ENCODE data around the gene SSC4D. TPM values are rescaled to one million over a fixed set of nuclear protein-coding genes. Genes with fewer than 3 reads are reported as not detected.
A peak's percentile ranks its signal among the peaks of the same experiment; 100 is the strongest.

Gene SSC4D
- total and polyA plus RNA-seq, 9 of the 15 experiments (the other 6 are each of a cell fraction or from before 2014, with no cell fraction given), result 0.06 to 1.1 (median 0.85) TPM; not detected in 1

GRCh38 chr7:76397409-76398183, 11.9 kb downstream of the SSC4D start (continued):
- TF ChIP-seq GATA2 (CRISPR knock-in tag; IDR thresholded peaks at IDR 0.05) (no peak), ZNF407 (IDR thresholded peaks at IDR 0.05; ENCODE audit: low read depth) (no peak; the same call in 1 of the 2 replicates), ZNF274 (IDR thresholded peaks at IDR 0.05; ENCODE audit: borderline replicate concordance, low read depth, low read length) (no peak), ZNF140 (CRISPR knock-in tag; IDR thresholded peaks at IDR 0.05) (no peak), SNIP1 (IDR thresholded peaks at IDR 0.05; ENCODE audit: low read depth) (no peak), MAFG (tag; conservative IDR thresholded peaks at IDR 0.05) (no peak), STAG1 (CRISPR knock-in tag; IDR thresholded peaks at IDR 0.05; ENCODE audit: borderline replicate concordance) (no peak), TEAD2 (tag; IDR thresholded peaks at IDR 0.05) (no peak), TEAD1 (CRISPR knock-in tag; IDR thresholded peaks at IDR 0.05) (peak; percentile 52 to 90; a peak in 3 of 4 replicates), STAT5A (IDR thresholded peaks at IDR 0.05; ENCODE audit: borderline replicate concordance, low read length) (no peak), SOX6 (IDR thresholded peaks at IDR 0.05) (no peak), PTRF (tag; IDR thresholded peaks at IDR 0.05) (no peak), ZNF134 (CRISPR knock-in tag; conservative IDR thresholded peaks at IDR 0.05) (no peak), ZC3H4 (CRISPR knock-in tag; IDR thresholded peaks at IDR 0.05; ENCODE audit: borderline replicate concordance) (no peak), EZH2 (IDR thresholded peaks at IDR 0.05; ENCODE audit: borderline replicate concordance, low read depth, low read length) (no peak), YY1 (IDR thresholded peaks at IDR 0.05; ENCODE audit: borderline replicate concordance in 1 of 3, control insufficient read depth in 1 of 3, extremely low read depth in 1 of 3, insufficient read depth in 3 of 3, insufficient read length in 1 of 3, insufficient replicate concordance in 2 of 3, low read depth in 1 of 3, low read length in 2 of 3) (peak; percentile 57 to 91 (median 86)), ZNF699 (CRISPR knock-in tag; IDR thresholded peaks at IDR 0.05; ENCODE audit: insufficient replicate concordance) (no peak)
- TF ChIP-seq, protein P1, sequence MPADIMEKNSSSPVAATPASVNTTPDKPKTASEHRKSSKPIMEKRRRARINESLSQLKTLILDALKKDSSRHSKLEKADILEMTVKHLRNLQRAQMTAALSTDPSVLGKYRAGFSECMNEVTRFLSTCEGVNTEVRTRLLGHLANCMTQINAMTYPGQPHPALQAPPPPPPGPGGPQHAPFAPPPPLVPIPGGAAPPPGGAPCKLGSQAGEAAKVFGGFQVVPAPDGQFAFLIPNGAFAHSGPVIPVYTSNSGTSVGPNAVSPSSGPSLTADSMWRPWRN (IDR thresholded peaks at IDR 0.05; ENCODE audit: low read depth), result no peak

All from K562 (cell line).